C4-2B (cell line): ENCODE measurements around the gene SOX5.

ENCODE experiments used
- CTCF ChIP-seq: fragments of 450-650 bp; conservative IDR thresholded peaks from 2 replicates; pipeline ENCODE4 v1.5.1; 2017; ENCODE audit warnings: mild to moderate bottlenecking
- ZFX ChIP-seq: fragments of 450-650 bp; IDR thresholded peaks from 2 replicates; pipeline ENCODE4 v1.6.1; 2017

- TF ChIP-seq CTCF (no peak), ZFX (no peak)
Measured at GRCh38 chr12:23889069-23889440, 60.4 kb downstream of the SOX5 start.
